HG02571 (cell line): ENCODE results near the gene JAG2.

Source experiments
- ATAC-seq: cut with Tn5 transposase; IDR thresholded peaks from one replicate; pipeline ENCODE4 v1.9.1; 2021; ENCODE audit warnings: mild to moderate bottlenecking, moderate library complexity; ENCODE audit not compliant: unreplicated experiment

The JAG2 gene

GRCh38 chr14:105185001-105185400 lies 16.4 kb upstream of the JAG2 start:
- ATAC-seq: no peak

GRCh38 chr14:105184461-105184860 lies 15.9 kb upstream of the JAG2 start:
- no peak for ATAC-seq

DNA sequence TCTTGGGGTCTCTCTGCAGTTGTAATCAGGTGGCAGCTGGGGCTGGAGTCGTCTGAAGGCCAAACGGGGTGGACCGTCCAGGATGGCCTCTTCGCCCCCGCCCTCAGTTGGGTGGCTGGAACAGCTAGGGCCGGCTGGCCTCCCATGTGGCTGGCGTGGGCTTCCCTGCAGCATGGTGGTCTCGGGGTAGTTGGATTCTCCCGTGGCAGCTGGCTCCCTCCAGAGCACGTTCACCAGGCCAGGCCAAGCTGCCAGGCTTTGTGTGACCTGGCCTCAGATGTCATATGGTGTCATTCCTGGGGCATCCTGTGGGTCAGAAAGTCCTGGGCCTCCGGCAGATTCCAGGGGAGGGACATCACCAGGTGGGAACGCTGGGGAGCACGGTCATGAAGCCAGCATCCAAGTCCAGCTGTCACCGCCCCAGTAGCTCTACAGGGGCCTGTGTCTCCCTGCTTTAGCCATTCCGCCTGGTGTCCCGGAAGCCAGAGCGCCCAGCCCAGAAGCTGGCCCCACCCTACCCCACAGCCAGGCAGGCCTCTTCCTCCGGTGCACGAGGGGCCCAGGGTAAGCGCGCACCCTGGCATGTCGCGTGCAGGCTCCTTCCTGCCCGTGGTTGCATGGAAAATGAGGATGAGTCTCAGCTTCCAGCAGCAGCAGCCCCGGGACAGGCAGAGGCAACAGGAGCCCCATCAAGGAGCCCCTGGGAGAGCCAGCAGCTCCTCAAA lies 13.9 kb upstream of the JAG2 start:
- no peak for ATAC-seq

GRCh38 chr14:105181549-105182295 lies 13.1 kb upstream of the JAG2 start:
- no peak for ATAC-seq

- ATAC-seq: no peak
Measured at GRCh38 chr14:105180592-105181548, 12.3 kb upstream of the JAG2 start, which contains the start of gene NUDT14. NUDT14 (minus strand) TSS chr14:105181312; CDS start chr14:105181209, 103 bp downstream.

DNA sequence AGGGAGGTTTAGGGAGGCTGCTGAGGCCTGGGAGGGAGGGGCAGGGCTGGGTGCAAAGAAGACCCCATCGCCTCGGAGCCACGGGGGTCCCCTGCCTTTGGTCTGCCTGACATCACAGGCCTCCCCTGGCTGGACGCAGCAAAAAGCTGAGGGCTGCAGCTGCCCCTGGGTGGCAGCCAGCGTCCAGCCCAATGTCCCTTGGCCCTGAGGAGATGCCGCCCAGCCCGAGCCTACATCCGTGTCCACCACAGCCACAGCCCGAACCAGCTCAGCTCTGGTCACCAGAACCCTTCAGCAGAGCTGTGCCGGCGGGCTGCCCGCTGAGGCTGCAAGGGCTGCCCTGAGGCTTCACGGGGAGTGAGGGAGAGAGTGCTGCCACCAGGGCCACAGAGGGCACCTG lies 10.6 kb upstream of the JAG2 start:
- no peak for ATAC-seq

DNA sequence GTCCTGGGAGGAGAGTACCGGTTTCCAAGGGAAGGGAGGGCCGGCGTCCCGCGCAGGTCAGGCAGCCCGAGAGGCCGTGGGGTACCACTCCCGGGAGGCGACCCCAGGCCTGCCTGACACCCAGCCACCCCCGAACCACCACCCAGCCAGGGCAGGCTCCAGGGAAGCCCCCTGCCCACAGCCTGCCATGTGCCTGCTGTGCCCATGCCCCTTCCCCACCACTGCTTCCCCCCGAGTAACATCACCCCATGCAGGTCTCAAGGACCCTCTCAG lies 10.2 kb upstream of the JAG2 start:
- ATAC-seq: no peak

DNA sequence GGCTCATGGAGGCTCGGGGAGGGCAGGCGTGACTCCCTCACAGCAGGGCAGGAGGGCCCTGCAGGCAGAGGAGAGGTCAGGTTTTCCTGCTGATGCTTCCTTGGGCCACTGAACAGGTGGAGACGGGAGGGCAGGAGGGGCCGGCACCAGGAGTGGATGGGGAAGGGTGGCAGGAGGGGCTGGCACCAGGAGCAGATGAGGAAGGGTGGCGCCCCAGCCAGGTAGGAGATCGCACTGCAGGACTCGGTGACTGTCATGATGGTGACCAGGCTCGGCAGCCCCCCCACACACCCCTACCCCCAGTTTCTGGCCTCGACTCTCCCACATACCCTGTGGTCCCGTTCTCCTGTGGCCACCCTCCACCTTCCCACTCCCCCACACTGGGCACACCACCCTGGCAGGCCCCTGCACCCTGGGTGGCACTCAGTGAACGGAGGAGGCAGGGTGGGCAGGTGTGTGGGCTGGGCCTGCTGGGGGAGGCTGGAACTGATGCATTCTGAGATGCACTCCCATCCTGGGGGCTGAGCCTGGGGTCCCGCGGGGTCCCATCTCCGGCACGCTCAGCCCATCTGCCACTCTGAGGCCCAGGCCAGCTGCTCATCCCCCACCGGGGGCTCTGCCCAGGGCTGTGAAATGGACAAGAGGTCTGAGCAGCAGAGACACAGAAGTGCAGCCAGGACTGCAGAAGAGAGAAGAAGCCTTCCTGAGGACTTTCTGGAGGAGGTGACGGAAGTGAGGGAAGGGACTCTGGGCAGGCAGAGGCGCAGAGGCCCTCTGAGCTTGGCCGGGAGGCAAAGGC lies 9.7 kb upstream of the JAG2 start:
- no peak for ATAC-seq

GRCh38 chr14:105177082-105177481 lies 8.5 kb upstream of the JAG2 start:
- ATAC-seq: no peak

DNA sequence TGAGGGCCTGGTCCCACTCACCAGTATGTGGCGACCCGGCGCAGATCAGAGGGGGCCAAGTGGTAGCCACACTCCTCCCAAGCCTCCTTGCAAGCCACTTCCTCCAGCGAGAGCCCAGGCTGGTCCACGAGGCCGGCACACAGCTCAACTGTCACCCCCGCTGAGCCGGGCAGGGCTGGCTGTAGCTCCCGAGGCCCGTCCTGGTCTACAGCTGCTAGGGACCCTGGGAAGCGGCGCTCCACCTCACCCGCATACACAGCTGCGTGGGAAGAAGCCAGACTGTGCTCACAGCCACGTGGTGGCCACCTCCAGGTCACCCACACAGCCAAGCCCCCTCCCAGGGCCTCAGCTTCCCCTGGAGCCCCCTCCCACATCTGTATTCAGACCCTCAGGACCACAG lies 7.9 kb upstream of the JAG2 start:
- no peak for ATAC-seq

- no peak for ATAC-seq
Measured at GRCh38 chr14:105173901-105174894, 5.6 kb upstream of the JAG2 start.

GRCh38 chr14:105173145-105173544 lies 4.6 kb upstream of the JAG2 start:
- ATAC-seq: no peak

DNA sequence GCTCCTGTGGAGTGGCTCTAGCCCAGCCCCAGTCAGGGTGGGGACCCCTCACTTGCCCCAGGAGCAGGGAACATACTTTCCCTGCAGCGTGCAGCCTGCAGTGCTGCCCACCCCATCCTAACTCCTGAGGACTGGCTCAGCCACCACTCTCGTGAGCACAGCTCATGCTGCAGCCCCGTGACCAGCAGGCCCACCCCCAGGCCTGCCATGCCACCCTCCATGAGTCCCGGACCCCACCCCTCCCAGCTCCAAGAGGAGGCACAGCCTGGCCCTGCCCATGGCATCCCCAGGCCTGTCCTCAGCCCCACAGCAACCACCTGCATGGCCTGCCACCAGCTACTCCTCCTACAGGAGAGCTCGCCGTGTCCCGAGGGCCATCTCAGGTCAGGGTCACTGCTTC lies 3.9 kb upstream of the JAG2 start:
- no peak for ATAC-seq

DNA sequence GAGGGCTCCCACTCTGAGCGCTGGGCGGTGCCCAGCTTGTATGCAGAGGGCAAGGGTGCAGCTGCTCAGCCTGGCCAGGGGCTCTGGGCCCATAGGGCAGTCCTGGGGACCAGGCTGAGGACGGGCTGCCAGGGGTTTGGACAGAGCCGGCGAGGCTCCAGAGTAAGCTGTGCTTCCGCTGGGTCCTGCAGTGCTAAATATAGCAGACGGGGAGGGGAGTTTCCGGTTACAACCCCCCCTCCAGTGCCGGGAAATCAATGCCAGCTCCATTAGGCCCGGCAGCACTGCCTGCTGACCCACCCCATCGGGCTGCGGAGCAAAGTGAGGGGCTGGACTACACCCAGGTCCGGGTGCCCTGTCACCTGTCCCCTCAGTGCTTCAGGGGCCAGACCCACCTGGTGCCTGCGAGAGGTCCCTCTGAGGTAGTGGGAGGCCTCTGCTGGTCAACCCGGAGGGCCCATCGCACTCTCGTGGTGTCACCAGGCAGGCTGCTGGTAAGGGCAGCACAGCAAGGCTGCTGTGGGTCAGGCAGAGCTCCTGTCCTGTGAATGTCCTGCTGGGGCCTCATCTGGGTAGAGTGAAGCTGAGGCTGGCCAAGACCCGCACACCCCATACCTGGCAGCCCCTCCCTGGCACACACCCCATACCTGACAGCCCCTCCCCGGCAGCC lies 2.6 kb upstream of the JAG2 start:
- no peak for ATAC-seq

DNA sequence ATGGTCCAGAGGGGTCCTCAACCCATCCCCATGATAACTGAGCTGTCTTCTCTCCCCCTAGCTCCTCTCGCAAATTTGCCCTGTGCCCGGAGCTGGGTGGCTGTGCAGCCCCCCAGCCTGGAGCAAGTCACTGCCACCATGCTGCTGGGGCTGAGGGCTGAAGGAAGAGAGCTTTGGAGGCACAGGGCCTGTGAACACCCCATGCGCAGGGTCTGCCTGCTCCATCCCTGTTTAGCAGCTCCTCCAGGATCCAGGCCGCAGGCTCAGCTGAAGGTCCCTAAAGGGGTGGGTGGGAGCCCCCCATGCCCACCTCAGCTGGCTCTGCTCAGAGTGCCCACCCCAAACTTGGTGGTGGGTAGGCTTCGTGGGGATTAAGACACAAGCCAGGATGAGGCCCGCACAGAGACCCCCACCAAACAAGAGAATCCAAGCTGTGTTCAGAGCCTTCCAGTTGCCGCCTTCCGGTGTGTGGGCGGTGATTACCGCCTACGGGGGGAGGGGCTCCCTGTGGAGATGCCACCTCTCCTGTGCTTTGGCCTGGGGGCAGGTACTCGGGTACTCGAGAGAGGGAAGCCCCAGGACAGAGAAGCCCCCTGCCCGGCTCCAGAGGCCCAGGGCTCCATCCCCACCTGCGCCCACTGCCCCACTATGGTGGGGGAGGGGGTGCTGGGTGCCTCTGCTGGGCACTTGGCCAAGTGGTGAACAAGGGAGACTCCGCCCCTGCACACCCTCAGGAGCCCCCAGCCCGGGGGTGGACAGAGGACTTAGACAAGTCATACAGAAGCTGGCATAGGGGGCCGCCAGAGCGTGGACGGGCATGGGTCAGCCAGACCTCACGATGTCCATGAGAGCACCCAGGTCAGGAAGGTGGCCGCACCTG lies 1.4 kb upstream of the JAG2 start:
- no peak for ATAC-seq

- no peak for ATAC-seq
Measured at GRCh38 chr14:105168979-105169507, 467 bp upstream of the JAG2 start.

GRCh38 chr14:105168093-105168420 lies 519 bp downstream of the JAG2 start:
- no peak for ATAC-seq
